H1 (cell line): ENCODE measurements around the gene ANKRD17.

Experiments used
- EGR1 ChIP-seq: IDR thresholded peaks from 2 replicates; pipeline ENCODE4 v1.6.1; 2011; ENCODE audit warnings: low read depth, low read length, borderline replicate concordance
- EP300 ChIP-seq, 2 experiments: IDR thresholded peaks; 1 replicate in 1 of 2; 2 replicates in 1 of 2; pipeline ENCODE4 v1.6.1; 2011 to 2012; ENCODE audit warnings: low read depth in 2 of 2, low read length in 2 of 2, mild to moderate bottlenecking in 2 of 2, borderline replicate concordance in 1 of 2, inconsistent platforms in 1 of 2, moderate library complexity in 1 of 2
- EZH2 ChIP-seq: fragments of 200-600 bp; sonication (generic); IDR thresholded peaks from 2 replicates; pipeline ENCODE4 v1.7.1; 2012; ENCODE audit warnings: low read depth, mild to moderate bottlenecking, moderate library complexity, low read length, inconsistent platforms; ENCODE audit not compliant: severe bottlenecking
- KDM1A ChIP-seq: fragments of 200-600, 300-600 bp; sonication (generic); IDR thresholded peaks from 2 replicates; pipeline ENCODE4 v1.7.1; 2016; ENCODE audit warnings: mild to moderate bottlenecking, low read length, borderline replicate concordance
- POLR2AphosphoS5 ChIP-seq: IDR thresholded peaks from 2 replicates; pipeline ENCODE4 v1.6.1; 2011; ENCODE audit warnings: low read depth, low read length
- RFX5 ChIP-seq: IDR thresholded peaks from 2 replicates; pipeline ENCODE4 v1.6.1; 2011; ENCODE audit warnings: low read depth, low read length, improper control_type of control experiment, borderline replicate concordance
- SP1 ChIP-seq: IDR thresholded peaks from 2 replicates; pipeline ENCODE4 v1.6.1; 2011; ENCODE audit warnings: low read depth, low read length
- SP2 ChIP-seq: IDR thresholded peaks from 2 replicates; pipeline ENCODE4 v1.6.1; 2012; ENCODE audit warnings: mild to moderate bottlenecking, low read length, inconsistent platforms
- TAF1 ChIP-seq: IDR thresholded peaks from 2 replicates; pipeline ENCODE4 v1.6.1; 2011; ENCODE audit warnings: mild to moderate bottlenecking, low read depth, low read length
- TBP ChIP-seq: IDR thresholded peaks from 2 replicates; pipeline ENCODE4 v1.6.1; 2011; ENCODE audit warnings: low read depth, low read length, improper control_type of control experiment
- TEAD4 ChIP-seq: IDR thresholded peaks from 2 replicates; pipeline ENCODE4 v1.6.1; 2012; ENCODE audit warnings: low read depth, low read length, inconsistent platforms, mixed read lengths
- USF2 ChIP-seq: IDR thresholded peaks from 2 replicates; pipeline ENCODE4 v1.6.1; 2011; ENCODE audit warnings: low read length, improper control_type of control experiment
- TF ChIP-seq, protein P1 (sequence below), 3 experiments: IDR thresholded peaks; 1 replicate in 2 of 3; 2 replicates in 1 of 3; pipeline versions ENCODE4 v1.5.1 to v1.6.1; 2011; ENCODE audit warnings: low read length in 3 of 3, mild to moderate bottlenecking in 3 of 3, inconsistent platforms in 2 of 3, low read depth in 1 of 3, moderate library complexity in 1 of 3; ENCODE audit not compliant: insufficient read depth in 1 of 3; ENCODE audit errors: control extremely low read depth in 1 of 3

DNA sequence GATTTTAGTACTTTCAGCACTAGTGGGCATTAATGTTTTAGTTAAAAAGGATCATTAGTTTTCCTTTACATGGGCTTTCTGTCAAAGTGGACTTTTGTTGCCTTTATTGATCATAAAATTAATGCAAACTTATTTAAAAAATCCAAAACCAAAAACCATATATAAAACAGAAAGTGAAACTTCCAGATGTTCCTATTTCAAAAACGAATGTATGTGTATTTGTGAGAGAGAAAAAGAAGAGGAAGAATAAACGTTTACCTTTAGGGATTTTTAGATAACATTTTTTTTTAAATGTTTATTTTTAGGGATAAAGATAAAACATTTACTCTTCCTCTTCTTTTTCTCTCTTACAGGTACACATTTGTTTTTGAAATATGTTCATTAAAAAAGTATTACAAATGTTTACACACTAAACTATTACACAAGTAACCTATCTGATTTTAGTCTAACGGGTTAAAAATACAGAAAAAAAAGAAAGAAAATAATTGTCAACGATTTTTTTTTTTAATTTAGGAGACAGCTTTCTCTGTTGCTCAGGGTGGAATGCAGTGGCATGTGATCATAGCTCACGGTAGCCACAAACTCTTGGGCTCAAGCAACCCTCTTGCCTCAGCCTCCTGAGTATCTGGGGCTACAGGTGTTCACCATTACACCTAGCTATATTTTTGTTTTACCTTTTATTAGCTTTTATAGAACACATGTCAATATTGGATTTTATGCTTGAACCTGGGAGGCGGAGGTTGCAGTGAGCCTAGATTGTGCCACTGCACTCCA lies 172.3 kb downstream of the ANKRD17 start:
- TF ChIP-seq, protein P1, sequence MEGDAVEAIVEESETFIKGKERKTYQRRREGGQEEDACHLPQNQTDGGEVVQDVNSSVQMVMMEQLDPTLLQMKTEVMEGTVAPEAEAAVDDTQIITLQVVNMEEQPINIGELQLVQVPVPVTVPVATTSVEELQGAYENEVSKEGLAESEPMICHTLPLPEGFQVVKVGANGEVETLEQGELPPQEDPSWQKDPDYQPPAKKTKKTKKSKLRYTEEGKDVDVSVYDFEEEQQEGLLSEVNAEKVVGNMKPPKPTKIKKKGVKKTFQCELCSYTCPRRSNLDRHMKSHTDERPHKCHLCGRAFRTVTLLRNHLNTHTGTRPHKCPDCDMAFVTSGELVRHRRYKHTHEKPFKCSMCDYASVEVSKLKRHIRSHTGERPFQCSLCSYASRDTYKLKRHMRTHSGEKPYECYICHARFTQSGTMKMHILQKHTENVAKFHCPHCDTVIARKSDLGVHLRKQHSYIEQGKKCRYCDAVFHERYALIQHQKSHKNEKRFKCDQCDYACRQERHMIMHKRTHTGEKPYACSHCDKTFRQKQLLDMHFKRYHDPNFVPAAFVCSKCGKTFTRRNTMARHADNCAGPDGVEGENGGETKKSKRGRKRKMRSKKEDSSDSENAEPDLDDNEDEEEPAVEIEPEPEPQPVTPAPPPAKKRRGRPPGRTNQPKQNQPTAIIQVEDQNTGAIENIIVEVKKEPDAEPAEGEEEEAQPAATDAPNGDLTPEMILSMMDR (IDR thresholded peaks at IDR 0.05; ENCODE audit: control extremely low read depth in 1 of 3, insufficient read depth in 1 of 3, low read depth in 1 of 3, low read length in 3 of 3): no peak
- TF ChIP-seq SP1 (no peak), EP300 (IDR thresholded peaks at IDR 0.05; ENCODE audit: borderline replicate concordance in 1 of 2, low read depth in 2 of 2, low read length in 2 of 2) (no peak), POLR2AphosphoS5 (no peak), TBP (no peak), TAF1 (no peak), EZH2 (no peak), USF2 (no peak), EGR1 (no peak), SP2 (no peak), RFX5 (no peak), KDM1A (no peak), TEAD4 (no peak)
